B cell (primary cell): ENCODE results near the gene GSG1L. TPM values are rescaled to one million over a fixed set of nuclear protein-coding genes. Genes with fewer than 3 reads are reported as not detected.

Experiments used
- ATAC-seq: fragments of 200-7000 bp; cut with Tn5 transposase; one replicate; pipeline ENCODE4 v1.10.0; 2021; ENCODE audit warnings: low read depth, mild to moderate bottlenecking, moderate number of reproducible peaks, moderate library complexity
- CTCF ChIA-PET: fragments of 350-600 bp; sonication (Branson Sonifier 250); formaldehyde crosslinking; loops from one replicate; lab custom pipeline; 2021; ENCODE audit warnings: antibody characterized with exemption, inconsistent platforms; lab: Charles Lee
- POLR2A ChIA-PET: fragments of 350-600 bp; sonication (Branson Sonifier 250); formaldehyde crosslinking; loops from one replicate; lab custom pipeline; 2021; ENCODE audit warnings: antibody characterized with exemption; lab: Charles Lee
- DNase-seq: peaks from one replicate; pipeline ENCODE4 v3.0.0; 2013
- H2AFZ ChIP-seq: 2 replicates; pipeline ENCODE4 v1.6.1; 2012; ENCODE audit warnings: mild to moderate bottlenecking, low read depth, low read length; ENCODE audit not compliant: insufficient read depth, poor library complexity, severe bottlenecking
- H3K27ac ChIP-seq, 2 donors: 1 replicate in 1 of 2; 2 replicates in 1 of 2; pipeline ENCODE4 v1.5.1; 2012 to 2013; ENCODE audit warnings: low read length in 2 of 2, mild to moderate bottlenecking in 2 of 2, moderate library complexity in 1 of 2
- H3K27me3 ChIP-seq, 4 experiments: fragments of 200-600 bp in 1 of 4; sonication (generic) in 1 of 4; replicated peaks in 1 of 4; 1 replicate in 2 of 4; 2 replicates in 2 of 4; pipeline versions ENCODE4 v1.6.1 to v1.7.0; 2013 to 2016; ENCODE audit warnings: low read length in 3 of 4, mild to moderate bottlenecking in 2 of 4, mixed read lengths in 1 of 4, moderate library complexity in 1 of 4; ENCODE audit not compliant: insufficient read depth in 4 of 4, control insufficient read depth in 3 of 4; ENCODE audit errors: control extremely low read depth in 1 of 4
- H3K36me3 ChIP-seq, 2 experiments: replicated peaks in 1 of 2; 1 replicate in 1 of 2; 2 replicates in 1 of 2; pipeline versions ENCODE4 v1.6.1 to v1.7.1; 2013; ENCODE audit warnings: low read length in 1 of 2; ENCODE audit not compliant: insufficient read depth in 2 of 2, control insufficient read depth in 1 of 2; ENCODE audit errors: control extremely low read depth in 1 of 2, extremely low read depth in 1 of 2
- H3K4me1 ChIP-seq, 2 donors: fragments of 200-600 bp in 1 of 2; sonication (generic) in 1 of 2; 1 replicate in 1 of 2; 2 replicates in 1 of 2; pipeline versions ENCODE4 v1.5.1 to v1.6.1; 2013 to 2017; ENCODE audit warnings: low read length in 2 of 2; ENCODE audit not compliant: control insufficient read depth in 2 of 2, insufficient read depth in 2 of 2
- H3K4me2 ChIP-seq: replicated peaks from 2 replicates; pipeline ENCODE3; 2012; ENCODE audit warnings: mild to moderate bottlenecking, low read depth, low read length; ENCODE audit not compliant: poor library complexity, severe bottlenecking
- H3K4me3 ChIP-seq, 5 experiments: fragments of 200-600 bp in 1 of 5; sonication (generic) in 1 of 5; 1 replicate in 3 of 5; 2 replicates in 2 of 5; pipeline versions ENCODE4 v1.5.1 to v1.7.0; 2011 to 2016; ENCODE audit warnings: low read length in 4 of 5, mild to moderate bottlenecking in 4 of 5, low read depth in 2 of 5, control low read depth in 1 of 5, moderate library complexity in 1 of 5; ENCODE audit not compliant: insufficient read depth in 1 of 5; ENCODE audit errors: control extremely low read depth in 1 of 5, extremely low read depth in 1 of 5
- H3K79me2 ChIP-seq: fragments of 200-600 bp; sonication (generic); one replicate; pipeline ENCODE4 v1.6.0; 2016; ENCODE audit warnings: low read length; ENCODE audit not compliant: control insufficient read depth, insufficient read depth
- H3K9ac ChIP-seq: fragments of 200-600 bp; sonication (generic); 2 replicates; pipeline ENCODE4 v1.6.1; 2017; ENCODE audit warnings: mild to moderate bottlenecking, low read length, moderate library complexity
- H3K9me3 ChIP-seq, 3 donors: one replicate each; pipeline versions ENCODE4 v1.6.1 to v1.7.1; 2013; ENCODE audit warnings: low read length in 2 of 3; ENCODE audit not compliant: control insufficient read depth in 2 of 3, insufficient read depth in 1 of 3; ENCODE audit errors: control extremely low read depth in 1 of 3
- H4K20me1 ChIP-seq: 2 replicates; pipeline ENCODE4 v1.6.0; 2012; ENCODE audit warnings: mild to moderate bottlenecking, low read length; ENCODE audit not compliant: insufficient read depth, control insufficient read depth, poor library complexity, severe bottlenecking
- H3K27ac Mint-ChIP-seq: one replicate; pipeline ENCODE4 v1.8.0; 2021; ENCODE audit warnings: mixed read lengths
- H3K27me3 Mint-ChIP-seq: one replicate; pipeline ENCODE4 v1.8.0; 2021; ENCODE audit warnings: mixed read lengths
- H3K4me1 Mint-ChIP-seq: one replicate; pipeline ENCODE4 v1.8.0; 2021; ENCODE audit warnings: mixed read lengths
- H3K4me3 Mint-ChIP-seq: one replicate; pipeline ENCODE4 v1.8.0; 2021; ENCODE audit warnings: mixed read lengths
- H3K9me3 Mint-ChIP-seq: one replicate; pipeline ENCODE4 v1.8.0; 2022; ENCODE audit warnings: mixed read lengths; ENCODE audit not compliant: insufficient read depth
- EZH2 ChIP-seq: IDR thresholded peaks from 2 replicates; pipeline ENCODE4 v1.6.1; 2012; ENCODE audit warnings: borderline replicate concordance, low read depth, mild to moderate bottlenecking, moderate library complexity, low read length; ENCODE audit not compliant: insufficient read depth, poor library complexity, severe bottlenecking
- WGBS: methylation state at CpG from one replicate; pipeline ENCODE4 v1.1.5; 2013; ENCODE audit warnings: missing lambda C conversion rate; ENCODE audit not compliant: insufficient coverage; 5-methylcytosine and 5-hydroxymethylcytosine counted together
- intact Hi-C: fragments of 100-400 bp; cut with micrococcal nuclease; formaldehyde crosslinking; loops from one replicate; pipeline ENCODE4 v1.10.0; 2022
- polyA plus RNA-seq: library from polyadenylated mRNA; depleted of rRNA; stranded (reverse); fragments of >200 nt; gene quantifications from 2 replicates; pipeline ENCODE4 v1.2.3, GENCODE V29; 2012
- total RNA-seq, 2 donors: library from RNA; stranded (reverse); fragments of 120-200 nt in 1 of 2; gene quantifications; 1 replicate in 1 of 2; 2 replicates in 1 of 2; pipeline versions ENCODE4 v1.2.3 to v1.2.4, GENCODE V29; 2013 to 2022
- TF ChIP-seq, protein P1 (sequence below): fragments of 200-600 bp; IDR thresholded peaks from one replicate; pipeline ENCODE4 v1.8.0; 2022; ENCODE audit warnings: antibody characterized with exemption, mild to moderate bottlenecking

GSG1L gene
- total and polyA plus RNA-seq, 2 donors (not counting 1 experiment from before 2014, with no cell fraction given), result 0.01 TPM; not detected in 1

GRCh38 chr16:28103516-28104170 is 40.1 kb upstream of the GSG1L start:
- intact Hi-C loops, result no loop called here
- no peaks in the 10 kb centered on the region for H3K4me1 Mint-ChIP-seq
- Histone ChIP-seq H3K27me3 (no peaks in the 10 kb centered on the region), H4K20me1 (peaks cover 37% of the 10 kb centered on the region), H3K36me3 (peaks cover 8 to 95% of the 10 kb centered on the region in 2 experiments), H3K27ac (no peak overlapping the region), H3K79me2 (no peaks in the 10 kb centered on the region), H3K4me3 (no peak overlapping the region), H3K9ac (no peak overlapping the region), H3K4me2 (no peak overlapping the region), H2AFZ (no peak overlapping the region), H3K9me3 (no peaks in the 10 kb centered on the region), H3K4me1 (no peaks in the 10 kb centered on the region)
- WGBS, result over 99% methylated on average over 9 of the region's 14 CpGs
- no peak overlapping the region for H3K4me3 Mint-ChIP-seq
- POLR2A ChIA-PET, result no interaction called here
- no peak for ATAC-seq
- H3K27me3 Mint-ChIP-seq, result no peaks in the 10 kb centered on the region
- TF ChIP-seq, protein P1, sequence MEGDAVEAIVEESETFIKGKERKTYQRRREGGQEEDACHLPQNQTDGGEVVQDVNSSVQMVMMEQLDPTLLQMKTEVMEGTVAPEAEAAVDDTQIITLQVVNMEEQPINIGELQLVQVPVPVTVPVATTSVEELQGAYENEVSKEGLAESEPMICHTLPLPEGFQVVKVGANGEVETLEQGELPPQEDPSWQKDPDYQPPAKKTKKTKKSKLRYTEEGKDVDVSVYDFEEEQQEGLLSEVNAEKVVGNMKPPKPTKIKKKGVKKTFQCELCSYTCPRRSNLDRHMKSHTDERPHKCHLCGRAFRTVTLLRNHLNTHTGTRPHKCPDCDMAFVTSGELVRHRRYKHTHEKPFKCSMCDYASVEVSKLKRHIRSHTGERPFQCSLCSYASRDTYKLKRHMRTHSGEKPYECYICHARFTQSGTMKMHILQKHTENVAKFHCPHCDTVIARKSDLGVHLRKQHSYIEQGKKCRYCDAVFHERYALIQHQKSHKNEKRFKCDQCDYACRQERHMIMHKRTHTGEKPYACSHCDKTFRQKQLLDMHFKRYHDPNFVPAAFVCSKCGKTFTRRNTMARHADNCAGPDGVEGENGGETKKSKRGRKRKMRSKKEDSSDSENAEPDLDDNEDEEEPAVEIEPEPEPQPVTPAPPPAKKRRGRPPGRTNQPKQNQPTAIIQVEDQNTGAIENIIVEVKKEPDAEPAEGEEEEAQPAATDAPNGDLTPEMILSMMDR, result no peak
- no peak for TF ChIP-seq EZH2
- CTCF ChIA-PET, result interaction anchor here (0.6 kb wide), 1 partner anchor 110 kb away, joined by 4 read pairs; no protein-coding TSS in a partner anchor
- DNase-seq, result no peak
- H3K9me3 Mint-ChIP-seq, result no peaks in the 10 kb centered on the region
- peak overlapping the region; percentile 20 for H3K27ac Mint-ChIP-seq

- DNase-seq, result no peak
Measured at GRCh38 chr16:28101533-28101890, 38.0 kb upstream of the GSG1L start.

More at GRCh38 chr16:28101533-28101890, 38.0 kb upstream of the GSG1L start:
- Histone ChIP-seq H3K4me3 (no peak overlapping the region), H3K4me2 (no peak overlapping the region), H3K4me1 (no peaks in the 10 kb centered on the region), H3K36me3 (peaks cover 5 to 91% of the 10 kb centered on the region in 2 experiments), H3K79me2 (no peaks in the 10 kb centered on the region), H3K9ac (no peak overlapping the region), H2AFZ (no peak overlapping the region), H3K9me3 (no peaks in the 10 kb centered on the region), H3K27me3 (no peaks in the 10 kb centered on the region), H3K27ac (no peak overlapping the region), H4K20me1 (peaks cover 30% of the 10 kb centered on the region)
- Mint-ChIP-seq H3K9me3 (no peaks in the 10 kb centered on the region), H3K4me3 (no peak overlapping the region), H3K4me1 (no peaks in the 10 kb centered on the region), H3K27me3 (no peaks in the 10 kb centered on the region), H3K27ac (no peak overlapping the region)
- TF ChIP-seq, protein P1, result no peak
- no peak for TF ChIP-seq EZH2
- ATAC-seq, result no peak
- ChIA-PET POLR2A (no interaction called here), CTCF (interaction anchor here (1.1 kb wide), 1 partner anchor 116 kb away, joined by 3 read pairs; no protein-coding TSS in a partner anchor)
- intact Hi-C loops, result no loop called here
- 96% methylated on average over 5 of the region's 6 CpGs for WGBS
